K562 (cell line): ENCODE data around the gene PRICKLE4. TPM values are rescaled to one million over a fixed set of nuclear protein-coding genes. Genes with fewer than 3 reads are reported as not detected.

ENCODE experiments used
- ATAC-seq: fragments of 200-7000 bp; cut with Tn5 transposase; 3 replicates; pipeline ENCODE4 v1.9.1; 2020; ENCODE audit warnings: moderate library complexity
- BruUV-seq: library from RNA; stranded (reverse); fragments of 400-500 nt; replicated peaks from 2 replicates; lab custom pipeline; 2021; lab: Mats Ljungman, UMichigan
- CTCF ChIA-PET: fragments of 300-600 bp; formaldehyde crosslinking; extraction: SDS; loops from one replicate; lab custom pipeline; 2021; ENCODE audit warnings: low intra/inter-chr PET ratio; lab: Yijun Ruan, JAX
- POLR2A ChIA-PET: fragments of 300-600, 350-650 bp; sonication (Branson Sonifier 250); formaldehyde crosslinking; extraction: SDS; loops from one replicate; lab custom pipeline; 2021; ENCODE audit warnings: antibody characterized with exemption, inconsistent platforms; lab: Yijun Ruan, JAX
- DNase-seq, 4 experiments: peaks; one replicate each; pipeline versions ENCODE4 v3.0.0 to v3.0.0-alpha.2; 2011 to 2018; ENCODE audit warnings: low spot score in 3 of 4, mixed read lengths in 3 of 4; ENCODE audit errors: extremely low read depth in 1 of 4
- FAIRE-seq: peaks from 2 replicates; lab custom pipeline; 2011; peaks lifted over from hg19 to GRCh38; lab: Jason Lieb, UNC
- H2AFZ ChIP-seq: 2 replicates; pipeline ENCODE4 v1.6.0; 2011; ENCODE audit warnings: low read depth, low read length, control low read depth, inconsistent platforms
- H3K27ac ChIP-seq: fragments of 200-600 bp; 3 replicates; pipeline ENCODE4 v1.8.0; 2011; ENCODE audit warnings: low read depth, mild to moderate bottlenecking, control low read depth, inconsistent platforms, low read length, moderate library complexity, mixed read lengths; ENCODE audit errors: extremely low read depth
- H3K27me3 ChIP-seq, 2 experiments: fragments of 300-600 bp in 1 of 2; 2 replicates in 1 of 2; 3 replicates in 1 of 2; pipeline versions ENCODE4 v1.6.0 to v1.8.0; 2011; ENCODE audit warnings: inconsistent platforms in 2 of 2, low read length in 2 of 2, mild to moderate bottlenecking in 1 of 2, mixed read lengths in 1 of 2, moderate library complexity in 1 of 2; ENCODE audit not compliant: control insufficient read depth in 2 of 2, insufficient read depth in 2 of 2
- H3K36me3 ChIP-seq: fragments of 300-600 bp; 3 replicates; pipeline ENCODE4 v1.8.0; 2011; ENCODE audit warnings: mild to moderate bottlenecking, low read length, inconsistent platforms; ENCODE audit not compliant: control insufficient read depth, insufficient read depth
- H3K4me1 ChIP-seq, 2 experiments: fragments of 200-600 bp in 1 of 2; replicated peaks in 1 of 2; 2 replicates in 1 of 2; 3 replicates in 1 of 2; pipeline versions ENCODE4 v1.5.1 to v1.8.0; 2011; ENCODE audit warnings: inconsistent platforms in 2 of 2, low read length in 2 of 2, mild to moderate bottlenecking in 1 of 2, mixed read lengths in 1 of 2, moderate library complexity in 1 of 2; ENCODE audit not compliant: control insufficient read depth in 2 of 2, insufficient read depth in 2 of 2
- H3K4me2 ChIP-seq: 2 replicates; pipeline ENCODE4 v1.6.1; 2011; ENCODE audit warnings: low read length, control low read depth, inconsistent platforms, mixed read lengths; ENCODE audit not compliant: insufficient read depth
- H3K4me3 ChIP-seq: fragments of 200-600 bp; sonication (generic), shearing (Covaris generic); 2 replicates; pipeline ENCODE4 v1.5.1; 2016; ENCODE audit warnings: control low read depth, inconsistent platforms
- H3K79me2 ChIP-seq: fragments of 200-600 bp; 3 replicates; pipeline ENCODE4 v1.8.0; 2011; ENCODE audit warnings: low read length, inconsistent platforms; ENCODE audit not compliant: control insufficient read depth, insufficient read depth
- H3K9ac ChIP-seq, 2 experiments: 2 replicates each; pipeline versions ENCODE4 v1.6.0 to v1.6.1; 2011; ENCODE audit warnings: low read depth in 2 of 2, low read length in 2 of 2, control low read depth in 1 of 2, inconsistent platforms in 1 of 2, mild to moderate bottlenecking in 1 of 2, mixed read lengths in 1 of 2; ENCODE audit not compliant: insufficient read depth in 1 of 2
- H3K9me1 ChIP-seq: one replicate; pipeline ENCODE4 v1.6.0; 2011; ENCODE audit warnings: inconsistent platforms, mild to moderate bottlenecking, low read length, moderate library complexity; ENCODE audit not compliant: control insufficient read depth, insufficient read depth
- H3K9me3 ChIP-seq: replicated peaks from 2 replicates; pipeline ENCODE4 v1.5.1; 2011; ENCODE audit warnings: low read depth, low read length, inconsistent platforms; ENCODE audit not compliant: control insufficient read depth, insufficient read depth
- H4K20me1 ChIP-seq: replicated peaks from 2 replicates; pipeline ENCODE4 v1.6.1; 2011; ENCODE audit warnings: low read length, inconsistent platforms, mixed read lengths; ENCODE audit not compliant: control insufficient read depth, insufficient read depth
- ATF1 ChIP-seq, 2 experiments: fragments of 450-650 bp in 1 of 2; IDR thresholded peaks; 2 replicates each; pipeline ENCODE4 v1.6.1; 2016; ENCODE audit warnings: missing compliant biosample characterization in 1 of 2, missing genetic modification characterization in 1 of 2
- CXXC5 ChIP-seq: fragments of 250-450 bp; sonication (Bioruptor Pico); IDR thresholded peaks from 2 replicates; pipeline ENCODE4 v1.8.0; 2022; ENCODE audit warnings: inconsistent platforms, mild to moderate bottlenecking, moderate library complexity
- KAT2B ChIP-seq: IDR thresholded peaks from one replicate; pipeline ENCODE4 v1.6.1; 2012; ENCODE audit warnings: low read depth, mild to moderate bottlenecking, control low read depth, inconsistent platforms, low read length, moderate library complexity
- LARP7 ChIP-seq: fragments of 450-650 bp; IDR thresholded peaks from 2 replicates; pipeline ENCODE4 v1.6.1; 2016
- PYGO2 ChIP-seq: fragments of 450-650 bp; IDR thresholded peaks from 2 replicates; pipeline ENCODE4 v1.6.1; 2016; ENCODE audit warnings: mild to moderate bottlenecking, missing genetic modification characterization, moderate library complexity, missing compliant biosample characterization
- RAD21 ChIP-seq, 2 experiments: fragments of 250-450 bp in 1 of 2; fragments of 450-650 bp in 1 of 2; sonication (Bioruptor Pico) in 1 of 2; formaldehyde crosslinking in 1 of 2; IDR thresholded peaks in 1 of 2; conservative IDR thresholded peaks in 1 of 2; 2 replicates each; pipeline versions ENCODE4 v1.4.0 to v1.8.0; 2020 to 2022; ENCODE audit warnings: mild to moderate bottlenecking in 2 of 2, moderate library complexity in 1 of 2
- STAT5A ChIP-seq: IDR thresholded peaks from 2 replicates; pipeline ENCODE4 v1.6.1; 2012; ENCODE audit warnings: low read length, inconsistent platforms, borderline replicate concordance
- ZNF780A ChIP-seq: fragments of 250-450 bp; sonication (Bioruptor Pico); IDR thresholded peaks from 2 replicates; pipeline ENCODE4 v1.5.0; 2021; ENCODE audit warnings: mild to moderate bottlenecking
- ZSCAN29 ChIP-seq: fragments of 450-650 bp; IDR thresholded peaks from 2 replicates; pipeline ENCODE4 v1.6.1; 2017
- WGBS: fragments of 100-300 bp; shearing (Covaris generic); methylation state at CpG from one replicate; pipeline ENCODE4 v1.1.6; 2016; ENCODE audit warnings: low coverage, mixed read lengths; ENCODE audit not compliant: insufficient coverage; ENCODE audit errors: missing lambda C conversion rate; 5-methylcytosine and 5-hydroxymethylcytosine counted together
- in situ Hi-C: fragments of 300-500 bp; cut with MboI; formaldehyde crosslinking; loops from 4 replicates; pipeline ENCODE4 v1.15.0; 2018; ENCODE audit warnings: inconsistent platforms, mixed read lengths
- intact Hi-C: fragments of 100-400 bp; cut with micrococcal nuclease; formaldehyde crosslinking; loops from 2 replicates; pipeline ENCODE4 v1.14.2; 2022
- polyA plus RNA-seq, 8 experiments: library from polyadenylated mRNA; depleted of rRNA in 4 of 8; stranded (reverse) in 5 of 8; unstranded in 3 of 8; fragments of >200 nt; fragmentation: Nextera tagmentation in 2 of 8; fragmentation: Illumina TruSeq in 1 of 8; extraction: Ambion mirVana in 2 of 8; extraction: Trizol in 1 of 8; gene quantifications; 2 replicates each; pipeline versions ENCODE4 v1.2.1 to v1.2.3, GENCODE V29; 2011 to 2014; ENCODE audit warnings: inconsistent platforms in 1 of 8, missing spikeins in 1 of 8
- total RNA-seq, 7 experiments: library from RNA; depleted of rRNA in 6 of 7; stranded (reverse); fragments of >200 nt in 6 of 7; fragmentation: Illumina TruSeq in 2 of 7; extraction: Trizol in 2 of 7; gene quantifications; 2 replicates each; pipeline versions ENCODE4 v1.2.1 to v1.2.3, GENCODE V29; 2011 to 2021; ENCODE audit warnings: low replicate concordance in 1 of 7
- TF ChIP-seq, protein P1 (sequence below): fragments of 250-450 bp; sonication (Bioruptor Pico); IDR thresholded peaks from 2 replicates; pipeline ENCODE4 v1.5.0; 2021; ENCODE audit warnings: mild to moderate bottlenecking, borderline replicate concordance
- TF ChIP-seq, protein P2 (sequence below): fragments of 250-450 bp; sonication (Bioruptor Pico); IDR thresholded peaks from 2 replicates; pipeline ENCODE4 v1.4.0; 2020; ENCODE audit warnings: mild to moderate bottlenecking, moderate library complexity
- TF ChIP-seq, protein P3 (sequence below): fragments of 450-650 bp; IDR thresholded peaks from 2 replicates; pipeline ENCODE4 v1.6.1; 2016

PRICKLE4 gene
- total and polyA plus RNA-seq, 9 of the 15 experiments (the other 6 are each of a cell fraction or from before 2014, with no cell fraction given): 0.20 to 0.32 (median 0.27) TPM; not detected in 6

DNA sequence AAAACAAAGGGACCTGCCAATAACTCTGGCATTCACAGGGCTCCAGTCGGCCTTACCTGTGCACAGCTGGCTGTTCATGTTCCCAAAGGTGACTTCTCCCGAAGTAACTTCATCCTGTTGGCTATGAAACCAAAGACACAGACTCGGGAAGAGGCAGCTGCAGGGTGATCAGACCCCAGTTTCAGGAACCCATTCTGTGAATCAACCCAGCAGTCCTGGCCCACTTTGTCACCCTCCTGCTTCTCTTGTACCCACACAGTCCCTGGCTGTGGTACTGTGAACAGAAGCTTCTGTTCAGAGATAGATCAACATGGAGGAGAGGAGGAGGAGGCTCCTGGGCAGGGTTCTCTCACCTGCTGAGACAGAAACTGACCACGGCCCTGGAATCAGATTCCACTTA lies 24.7 kb upstream of the PRICKLE4 start:
- WGBS: 0% methylated on average over 4 of the region's 4 CpGs
- no peak overlapping the region for H3K4me3 ChIP-seq
- H3K9me1 ChIP-seq: no peaks in the 10 kb centered on the region
- H3K36me3 ChIP-seq: no peaks in the 10 kb centered on the region
- no peak for TF ChIP-seq LARP7
- TF ChIP-seq KAT2B: no peak
- no peak for TF ChIP-seq STAT5A
- TF ChIP-seq, protein P1, sequence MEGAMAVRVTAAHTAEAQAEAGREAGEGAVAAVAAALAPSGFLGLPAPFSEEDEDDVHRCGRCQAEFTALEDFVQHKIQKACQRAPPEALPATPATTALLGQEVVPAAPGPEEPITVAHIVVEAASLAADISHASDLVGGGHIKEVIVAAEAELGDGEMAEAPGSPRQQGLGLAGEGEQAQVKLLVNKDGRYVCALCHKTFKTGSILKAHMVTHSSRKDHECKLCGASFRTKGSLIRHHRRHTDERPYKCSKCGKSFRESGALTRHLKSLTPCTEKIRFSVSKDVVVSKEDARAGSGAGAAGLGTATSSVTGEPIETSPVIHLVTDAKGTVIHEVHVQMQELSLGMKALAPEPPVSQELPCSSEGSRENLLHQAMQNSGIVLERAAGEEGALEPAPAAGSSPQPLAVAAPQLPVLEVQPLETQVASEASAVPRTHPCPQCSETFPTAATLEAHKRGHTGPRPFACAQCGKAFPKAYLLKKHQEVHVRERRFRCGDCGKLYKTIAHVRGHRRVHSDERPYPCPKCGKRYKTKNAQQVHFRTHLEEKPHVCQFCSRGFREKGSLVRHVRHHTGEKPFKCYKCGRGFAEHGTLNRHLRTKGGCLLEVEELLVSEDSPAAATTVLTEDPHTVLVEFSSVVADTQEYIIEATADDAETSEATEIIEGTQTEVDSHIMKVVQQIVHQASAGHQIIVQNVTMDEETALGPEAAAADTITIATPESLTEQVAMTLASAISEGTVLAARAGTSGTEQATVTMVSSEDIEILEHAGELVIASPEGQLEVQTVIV: no peak
- TF ChIP-seq CXXC5: no peak
- no peak for TF ChIP-seq RAD21 (CRISPR knock-in tag; conservative IDR thresholded peaks at IDR 0.05 in 1 of 2, IDR thresholded peaks at IDR 0.05 in 1 of 2)
- TF ChIP-seq ZNF780A (CRISPR knock-in tag): no peak
- TF ChIP-seq, protein P2, sequence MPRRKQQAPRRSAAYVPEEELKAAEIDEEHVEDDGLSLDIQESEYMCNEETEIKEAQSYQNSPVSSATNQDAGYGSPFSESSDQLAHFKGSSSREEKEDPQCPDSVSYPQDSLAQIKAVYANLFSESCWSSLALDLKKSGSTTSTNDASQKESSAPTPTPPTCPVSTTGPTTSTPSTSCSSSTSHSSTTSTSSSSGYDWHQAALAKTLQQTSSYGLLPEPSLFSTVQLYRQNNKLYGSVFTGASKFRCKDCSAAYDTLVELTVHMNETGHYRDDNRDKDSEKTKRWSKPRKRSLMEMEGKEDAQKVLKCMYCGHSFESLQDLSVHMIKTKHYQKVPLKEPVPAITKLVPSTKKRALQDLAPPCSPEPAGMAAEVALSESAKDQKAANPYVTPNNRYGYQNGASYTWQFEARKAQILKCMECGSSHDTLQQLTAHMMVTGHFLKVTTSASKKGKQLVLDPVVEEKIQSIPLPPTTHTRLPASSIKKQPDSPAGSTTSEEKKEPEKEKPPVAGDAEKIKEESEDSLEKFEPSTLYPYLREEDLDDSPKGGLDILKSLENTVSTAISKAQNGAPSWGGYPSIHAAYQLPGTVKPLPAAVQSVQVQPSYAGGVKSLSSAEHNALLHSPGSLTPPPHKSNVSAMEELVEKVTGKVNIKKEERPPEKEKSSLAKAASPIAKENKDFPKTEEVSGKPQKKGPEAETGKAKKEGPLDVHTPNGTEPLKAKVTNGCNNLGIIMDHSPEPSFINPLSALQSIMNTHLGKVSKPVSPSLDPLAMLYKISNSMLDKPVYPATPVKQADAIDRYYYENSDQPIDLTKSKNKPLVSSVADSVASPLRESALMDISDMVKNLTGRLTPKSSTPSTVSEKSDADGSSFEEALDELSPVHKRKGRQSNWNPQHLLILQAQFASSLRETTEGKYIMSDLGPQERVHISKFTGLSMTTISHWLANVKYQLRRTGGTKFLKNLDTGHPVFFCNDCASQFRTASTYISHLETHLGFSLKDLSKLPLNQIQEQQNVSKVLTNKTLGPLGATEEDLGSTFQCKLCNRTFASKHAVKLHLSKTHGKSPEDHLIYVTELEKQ (CRISPR knock-in tag): no peak
- no peak for TF ChIP-seq ATF1 (CRISPR knock-in tag; IDR thresholded peaks at IDR 0.05)
- no peak for TF ChIP-seq ATF1 (tag; IDR thresholded peaks at IDR 0.05)
- no peak for TF ChIP-seq ZSCAN29
- no peak for TF ChIP-seq PYGO2 (tag)
- TF ChIP-seq, protein P3, sequence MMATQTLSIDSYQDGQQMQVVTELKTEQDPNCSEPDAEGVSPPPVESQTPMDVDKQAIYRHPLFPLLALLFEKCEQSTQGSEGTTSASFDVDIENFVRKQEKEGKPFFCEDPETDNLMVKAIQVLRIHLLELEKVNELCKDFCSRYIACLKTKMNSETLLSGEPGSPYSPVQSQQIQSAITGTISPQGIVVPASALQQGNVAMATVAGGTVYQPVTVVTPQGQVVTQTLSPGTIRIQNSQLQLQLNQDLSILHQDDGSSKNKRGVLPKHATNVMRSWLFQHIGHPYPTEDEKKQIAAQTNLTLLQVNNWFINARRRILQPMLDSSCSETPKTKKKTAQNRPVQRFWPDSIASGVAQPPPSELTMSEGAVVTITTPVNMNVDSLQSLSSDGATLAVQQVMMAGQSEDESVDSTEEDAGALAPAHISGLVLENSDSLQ: no peak
- H3K27me3 ChIP-seq: peaks cover 34 to 46% of the 10 kb centered on the region in 2 experiments
- POLR2A ChIA-PET: no interaction called here
- intact Hi-C loops (no loop called here), in situ Hi-C loops (no loop called here)
- no peak overlapping the region for H3K9ac ChIP-seq
- H4K20me1 ChIP-seq: no peaks in the 10 kb centered on the region
- no peak for FAIRE-seq
- no peak; the same call in 2 of the 3 replicates for ATAC-seq
- no TSS peak for BruUV-seq
- peaks cover 0 to 7% of the 10 kb centered on the region in 2 experiments; a peak in 1 of 5 replicates for H3K4me1 ChIP-seq
- DNase-seq: no peak
- no peaks in the 10 kb centered on the region for H3K9me3 ChIP-seq
- CTCF ChIA-PET: no interaction called here
- no peak overlapping the region for H3K27ac ChIP-seq
- no peak overlapping the region for H3K4me2 ChIP-seq
- H3K79me2 ChIP-seq: no peaks in the 10 kb centered on the region
- no peak overlapping the region for H2AFZ ChIP-seq
